Measurements from ENCODE around the gene DNAJA2. TPM values are rescaled to one million over a fixed set of nuclear protein-coding genes. Genes with fewer than 3 reads are reported as not detected.

Gene DNAJA2
- total and polyA plus RNA-seq, 2 of the 4 experiments (the other 2 are of a cell fraction), result 18.6 to 53.9 TPM

- Histone ChIP-seq H3K56ac (ENCODE audit: extremely low read depth, insufficient read depth, low read length) (no peak overlapping the region), H2AK5ac (ENCODE audit: low read depth, low read length) (no peak overlapping the region), H2AFZ (replicated peaks; ENCODE audit: low read length, poor library complexity) (no peak overlapping the region), H2BK5ac (ENCODE audit: low read depth, low read length, poor library complexity, severe bottlenecking) (no peak overlapping the region), H3K36me3 (ENCODE audit: control insufficient read depth, insufficient read depth, low read length) (peaks cover 3% of the 10 kb centered on the region), H3K4ac (ENCODE audit: low read depth, low read length) (no peak overlapping the region), H2BK120ac (ENCODE audit: low read depth, low read length) (no peak overlapping the region), H3K14ac (replicated peaks; ENCODE audit: low read depth, low read length) (no peak overlapping the region), H4K5ac (ENCODE audit: low read depth, low read length) (no peak overlapping the region), H3K27ac (ENCODE audit: insufficient read depth, low read length) (no peak overlapping the region), H3K27me3 (ENCODE audit: control insufficient read depth, insufficient read depth, low read length) (no peaks in the 10 kb centered on the region), H3K23ac (ENCODE audit: low read depth, low read length) (no peak overlapping the region), H3K4me3 (ENCODE audit: insufficient read depth, low read depth, low read length) (no peak overlapping the region), H2AK9ac (replicated peaks; ENCODE audit: low read depth, low read length, poor library complexity) (no peak overlapping the region), H3K18ac (ENCODE audit: low read depth, low read length) (no peak overlapping the region), H2BK15ac (ENCODE audit: low read depth, low read length) (no peak overlapping the region), H4K8ac (ENCODE audit: low read depth in 2 of 2, low read length in 2 of 2) (no peak overlapping the region), H2BK20ac (ENCODE audit: low read depth, low read length) (no peak overlapping the region), H3K9me3 (ENCODE audit: control insufficient read depth, insufficient read depth, low read length) (no peaks in the 10 kb centered on the region), H4K20me1 (ENCODE audit: insufficient read depth, low read length) (peaks cover 19% of the 10 kb centered on the region), H3K4me2 (ENCODE audit: low read depth, low read length) (no peak overlapping the region), H3K9me1 (ENCODE audit: insufficient read depth, low read length) (peaks cover 5% of the 10 kb centered on the region; the same call in 1 of the 2 replicates), H3K9ac (ENCODE audit: low read depth, low read length) (no peak overlapping the region), H3K79me1 (ENCODE audit: low read depth in 1 of 2, low read length in 2 of 2) (peaks cover 0 to 21% of the 10 kb centered on the region in 2 experiments), H4K91ac (ENCODE audit: insufficient read depth, low read depth, low read length) (no peak overlapping the region), H3K4me1 (ENCODE audit: control insufficient read depth, insufficient read depth, low read length) (peaks cover 8% of the 10 kb centered on the region)
- ChIA-PET POLR2A (ENCODE audit: unreplicated experiment) (no interaction called here), CTCF (no interaction called here)
- no CpG with 5 or more reads among the region's 4 CpGs for WGBS, 2 experiments (ENCODE audit: extremely low coverage in 2 of 2, insufficient read length in 1 of 2)
- TF ChIP-seq CHD1 (IDR thresholded peaks at IDR 0.05; ENCODE audit: low read depth, low read length), result no peak
- TF ChIP-seq RCOR1 (IDR thresholded peaks at IDR 0.05; ENCODE audit: insufficient replicate concordance, low read length), result no peak
- TF ChIP-seq CTCF (conservative IDR thresholded peaks at IDR 0.05; ENCODE audit: low read depth, low read length), result no peak
- no peak for TF ChIP-seq RAD21 (IDR thresholded peaks at IDR 0.05; ENCODE audit: low read length)
- no peak for TF ChIP-seq NFE2L2 (IDR thresholded peaks at IDR 0.05; ENCODE audit: low read depth, low read length)
- TF ChIP-seq SMC3 (IDR thresholded peaks at IDR 0.05; ENCODE audit: low read depth, low read length), result no peak
- no peak for TF ChIP-seq USF2 (IDR thresholded peaks at IDR 0.05; ENCODE audit: low read depth, low read length)
- no peak for TF ChIP-seq CEBPB (IDR thresholded peaks at IDR 0.05; ENCODE audit: low read depth, low read length)
- no peak for TF ChIP-seq MXI1 (IDR thresholded peaks at IDR 0.05; ENCODE audit: borderline replicate concordance, low read depth, low read length)
- ATAC-seq (ENCODE audit: low read depth) (no peak), DNase-seq (no peak)
- no TSS peak for BruUV-seq (replicated peaks)
- intact Hi-C loops (cut with micrococcal nuclease), result no loop called here
- dilution Hi-C loops (cut with HindIII; ENCODE audit: low sequenced_read_pairs, unreplicated experiment), result no loop called here
- in situ Hi-C loops (cut with MboI; ENCODE audit: low sequenced_read_pairs), result no loop called here
Measured at GRCh38 chr16:46975908-46976470, 2.5 kb upstream of the DNAJA2 start.
